Ishikawa (cell line): ENCODE data around the gene CALCOCO2.

Source experiments
- CREB1 ChIP-seq: IDR thresholded peaks from 2 replicates; pipeline ENCODE4 v1.6.1; 2012; ENCODE audit warnings: low read depth
- FOXM1 ChIP-seq: IDR thresholded peaks from 2 replicates; pipeline ENCODE4 v1.6.1; 2012; ENCODE audit warnings: low read depth, borderline replicate concordance
- YY1 ChIP-seq: IDR thresholded peaks from 2 replicates; pipeline ENCODE4 v1.6.1; 2012; ENCODE audit warnings: low read depth

GRCh38 chr17:48831549-48831883 lies 681 bp downstream of the CALCOCO2 start:
- TF ChIP-seq YY1 (no peak), CREB1 (no peak), FOXM1 (no peak)
